ENCODE data around the gene HTRA3. TPM values are rescaled to one million over a fixed set of nuclear protein-coding genes. Genes with fewer than 3 reads are reported as not detected.

Gene HTRA3
- total and polyA plus RNA-seq, 4 donors, result 0.36 to 1.2 (median 1.1) TPM

DNA sequence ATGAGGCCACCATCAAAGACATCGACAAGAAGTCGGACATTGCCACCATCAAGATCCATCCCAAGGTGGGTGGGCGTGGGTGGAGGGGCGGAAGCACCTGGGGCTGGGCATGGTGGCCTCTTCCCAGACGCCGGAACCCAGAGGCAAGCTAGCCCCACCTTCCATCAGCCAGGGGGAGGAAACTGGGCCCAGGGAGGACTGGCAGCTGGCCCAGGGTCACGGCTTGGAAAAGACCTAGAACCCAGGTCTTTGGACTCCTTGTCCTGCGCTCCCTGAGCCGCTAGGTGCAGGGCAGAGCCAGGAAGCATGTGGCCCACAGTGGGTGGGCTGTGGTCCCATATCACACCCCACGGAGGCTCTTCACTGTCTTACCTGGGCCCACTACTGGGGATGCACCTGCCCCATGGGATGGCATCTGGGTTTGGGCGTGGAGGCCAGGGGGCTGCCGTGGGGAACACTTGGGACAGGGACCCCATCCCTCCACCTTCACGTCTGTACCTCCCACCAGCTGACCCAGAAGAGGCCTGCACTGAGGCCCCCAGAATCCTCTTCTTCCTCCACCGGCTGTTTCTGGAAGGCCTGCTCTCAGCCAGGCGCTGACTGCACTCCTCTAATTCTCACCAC lies 17.3 kb downstream of the HTRA3 start:
- Histone ChIP-seq H3K9ac (ENCODE audit: low read depth in 1 of 2, low read length in 2 of 2) (no peak overlapping the region), H3K4me1 (ENCODE audit: control insufficient read depth in 4 of 4, insufficient read depth in 4 of 4, low read length in 3 of 4) (no peaks in the 10 kb centered on the region), H3K36me3 (ENCODE audit: control insufficient read depth in 4 of 4, insufficient read depth in 3 of 4, low read depth in 1 of 4, low read length in 3 of 4) (no peaks in the 10 kb centered on the region), H3K4me3 (ENCODE audit: low read depth in 1 of 3, low read length in 3 of 3) (no peak overlapping the region), H3K27ac (ENCODE audit: low read depth in 1 of 2, low read length in 2 of 2) (no peak overlapping the region), H3K27me3 (ENCODE audit: control insufficient read depth in 4 of 4, insufficient read depth in 4 of 4, low read length in 3 of 4) (no peaks in the 10 kb centered on the region), H3K9me3 (ENCODE audit: control insufficient read depth in 4 of 4, low read length in 3 of 4) (no peaks in the 10 kb centered on the region)
- 94% methylated on average over 15 of the region's 15 CpGs for WGBS
- no peak for DNase-seq (ENCODE audit: low spot score)
- TF ChIP-seq EGR1 (IDR thresholded peaks at IDR 0.05; ENCODE audit: low read depth in 2 of 2), result no peak
- TF ChIP-seq YY1 (IDR thresholded peaks at IDR 0.05), result no peak
- TF ChIP-seq CTCF (IDR thresholded peaks at IDR 0.05; ENCODE audit: low read depth, low read length, missing input control), result no peak
- TF ChIP-seq RAD21 (IDR thresholded peaks at IDR 0.05), result no peak
- TF ChIP-seq TAF1 (conservative IDR thresholded peaks at IDR 0.05), result no peak
- TF ChIP-seq JUND (IDR thresholded peaks at IDR 0.05), result no peak
- TF ChIP-seq ZBTB33 (IDR thresholded peaks at IDR 0.05), result no peak
- TF ChIP-seq, protein P1, sequence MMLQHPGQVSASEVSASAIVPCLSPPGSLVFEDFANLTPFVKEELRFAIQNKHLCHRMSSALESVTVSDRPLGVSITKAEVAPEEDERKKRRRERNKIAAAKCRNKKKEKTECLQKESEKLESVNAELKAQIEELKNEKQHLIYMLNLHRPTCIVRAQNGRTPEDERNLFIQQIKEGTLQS (IDR thresholded peaks at IDR 0.05), result no peak
- no peak for TF ChIP-seq FOXA1 (IDR thresholded peaks at IDR 0.05)
- no peak for TF ChIP-seq RXRA (IDR thresholded peaks at IDR 0.05)
- no peak for TF ChIP-seq HNF4G (IDR thresholded peaks at IDR 0.05)
- TF ChIP-seq REST (IDR thresholded peaks at IDR 0.05), result no peak
- TF ChIP-seq FOXA2 (IDR thresholded peaks at IDR 0.05), result no peak
- TF ChIP-seq, protein P2, sequence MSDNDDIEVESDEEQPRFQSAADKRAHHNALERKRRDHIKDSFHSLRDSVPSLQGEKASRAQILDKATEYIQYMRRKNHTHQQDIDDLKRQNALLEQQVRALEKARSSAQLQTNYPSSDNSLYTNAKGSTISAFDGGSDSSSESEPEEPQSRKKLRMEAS (IDR thresholded peaks at IDR 0.05), result no peak

Measured in liver (tissue), 9 donors.